WTC11 (cell line): Measurements from ENCODE around the gene GRB10. TPM values are rescaled to one million over a fixed set of nuclear protein-coding genes. Genes with fewer than 3 reads are reported as not detected.

Source experiments
- ATAC-seq: fragments of 200-7000 bp; cut with Tn5 transposase; 2 replicates; pipeline ENCODE4 v1.10.0; 2021; ENCODE audit warnings: mild to moderate bottlenecking, moderate library complexity
- Bru-seq: library from RNA; stranded (reverse); fragments of 400-500 nt; gene quantifications from one replicate; lab custom pipeline; 2021; lab: Mats Ljungman, UMichigan
- CTCF ChIA-PET: fragments of 300-600 bp; sonication (Branson Sonifier 250); formaldehyde crosslinking; loops from one replicate; lab custom pipeline; 2021; ENCODE audit warnings: antibody characterized with exemption; lab: Charles Lee
- POLR2A ChIA-PET: fragments of 350-600 bp; sonication (Branson Sonifier 250); formaldehyde crosslinking; loops from one replicate; lab custom pipeline; 2021; ENCODE audit warnings: antibody characterized with exemption; lab: Charles Lee
- DNase-seq: peaks from one replicate; pipeline ENCODE4 v3.0.0; 2021; ENCODE audit warnings: low spot score
- H3K27ac Mint-ChIP-seq: 2 replicates; pipeline ENCODE4 v1.8.0; 2021; ENCODE audit warnings: mixed read lengths
- H3K27me3 Mint-ChIP-seq: 2 replicates; pipeline ENCODE4 v1.8.0; 2021; ENCODE audit warnings: low read depth, mild to moderate bottlenecking, moderate library complexity, mixed read lengths
- H3K36me3 Mint-ChIP-seq: 2 replicates; pipeline ENCODE4 v1.8.0; 2021; ENCODE audit warnings: mixed read lengths
- H3K4me1 Mint-ChIP-seq: 2 replicates; pipeline ENCODE4 v1.8.0; 2022; ENCODE audit warnings: mixed read lengths
- H3K4me3 Mint-ChIP-seq: 2 replicates; pipeline ENCODE4 v1.8.0; 2021; ENCODE audit warnings: mild to moderate bottlenecking, moderate library complexity, mixed read lengths
- H3K9me3 Mint-ChIP-seq: 2 replicates; pipeline ENCODE4 v1.8.0; 2021; ENCODE audit warnings: mixed read lengths
- CBFB ChIP-seq: sonication (generic); formaldehyde crosslinking; IDR thresholded peaks from 2 replicates; pipeline ENCODE4 v1.8.1; 2022; ENCODE audit warnings: mild to moderate bottlenecking, low read depth, missing genetic modification reagents
- FOXP1 ChIP-seq: sonication (generic); formaldehyde crosslinking; IDR thresholded peaks from 2 replicates; pipeline ENCODE4 v1.8.0; 2022; ENCODE audit warnings: missing genetic modification reagents, mild to moderate bottlenecking, moderate library complexity, borderline replicate concordance
- KAT7 ChIP-seq: sonication (generic); formaldehyde crosslinking; IDR thresholded peaks from 2 replicates; pipeline ENCODE4 v1.8.1; 2023; ENCODE audit warnings: missing genetic modification reagents, mild to moderate bottlenecking, borderline replicate concordance
- RELA ChIP-seq: sonication (generic); formaldehyde crosslinking; IDR thresholded peaks from 2 replicates; pipeline ENCODE4 v1.8.1; 2022; ENCODE audit warnings: missing genetic modification reagents, mild to moderate bottlenecking, borderline replicate concordance
- RORB ChIP-seq: fragments of 250-450 bp; sonication (Bioruptor Pico); IDR thresholded peaks from 2 replicates; pipeline ENCODE4 v1.9.0; 2021; ENCODE audit warnings: mild to moderate bottlenecking
- SMAD3 ChIP-seq: sonication (generic); formaldehyde crosslinking; IDR thresholded peaks from 2 replicates; pipeline ENCODE4 v1.8.0; 2022; ENCODE audit warnings: missing genetic modification reagents, mild to moderate bottlenecking, borderline replicate concordance
- SP1 ChIP-seq: sonication (generic); formaldehyde crosslinking; conservative IDR thresholded peaks from 2 replicates; pipeline ENCODE4 v1.8.1; 2022; ENCODE audit warnings: missing genetic modification reagents
- TCF7 ChIP-seq: sonication (generic); formaldehyde crosslinking; IDR thresholded peaks from 2 replicates; pipeline ENCODE4 v1.8.0; 2022; ENCODE audit warnings: mild to moderate bottlenecking, low read depth, missing genetic modification reagents, moderate library complexity
- USF1 ChIP-seq: sonication (generic); formaldehyde crosslinking; IDR thresholded peaks from 2 replicates; pipeline ENCODE4 v1.8.0; 2022; ENCODE audit warnings: mild to moderate bottlenecking, missing genetic modification reagents
- USF2 ChIP-seq: sonication (generic); formaldehyde crosslinking; IDR thresholded peaks from 2 replicates; pipeline ENCODE4 v1.8.1; 2023; ENCODE audit warnings: mild to moderate bottlenecking, missing genetic modification reagents, moderate library complexity
- ZBTB21 ChIP-seq: sonication (generic); formaldehyde crosslinking; IDR thresholded peaks from 2 replicates; pipeline ENCODE4 v1.8.1; 2023; ENCODE audit warnings: mild to moderate bottlenecking, missing genetic modification reagents, borderline replicate concordance
- ZMAT4 ChIP-seq: fragments of 250-450 bp; sonication (Bioruptor Pico); IDR thresholded peaks from 2 replicates; pipeline ENCODE4 v1.9.0; 2021; ENCODE audit warnings: mild to moderate bottlenecking
- ZNF263 ChIP-seq: sonication (generic); formaldehyde crosslinking; IDR thresholded peaks from 2 replicates; pipeline ENCODE4 v1.8.1; 2022; ENCODE audit warnings: low read depth, mild to moderate bottlenecking, moderate library complexity, missing genetic modification reagents
- long read RNA-seq, 3 experiments: library from RNA in 1 of 3; library from capped mRNA in 1 of 3; library from polyadenylated mRNA in 1 of 3; unstranded in 2 of 3; stranded (forward) in 1 of 3; transcript quantifications; one replicate each; pipeline ENCODE4 v2.0.0, GENCODE V29; 2021
- total RNA-seq: library from RNA; stranded (reverse); gene quantifications from 3 replicates; pipeline ENCODE4 v1.2.3, GENCODE V29; 2021
- TF ChIP-seq, protein P1 (sequence below): sonication (generic); formaldehyde crosslinking; conservative IDR thresholded peaks from 2 replicates; pipeline ENCODE4 v1.8.1; 2023; ENCODE audit warnings: mild to moderate bottlenecking, low read depth, missing genetic modification reagents, moderate library complexity
- TF ChIP-seq, protein P2 (sequence below): fragments of 250-450 bp; sonication (Bioruptor Pico); conservative IDR thresholded peaks from 2 replicates; pipeline ENCODE4 v1.9.0; 2021; ENCODE audit warnings: mild to moderate bottlenecking
- TF ChIP-seq, protein P3 (sequence below): fragments of 250-450 bp; sonication (Bioruptor Pico); IDR thresholded peaks from 2 replicates; pipeline ENCODE4 v1.9.0; 2021; ENCODE audit warnings: mild to moderate bottlenecking, borderline replicate concordance
- TF ChIP-seq, protein P4 (sequence below): sonication (generic); formaldehyde crosslinking; IDR thresholded peaks from 2 replicates; pipeline ENCODE4 v1.8.1; 2022; ENCODE audit warnings: low read depth, mild to moderate bottlenecking, moderate library complexity, missing genetic modification reagents, borderline replicate concordance

The GRB10 gene
- total RNA-seq = 66.0 to 103 TPM (median 67.3 TPM) in 3 replicates
- Bru-seq, nascent RNA = percentile 80 among the genes with signal in this experiment
- long read RNA-seq, experiment 1, full-length matches to known transcripts = 151 of 498 reads
- long read RNA-seq, experiment 1, partial matches to known transcripts = 37 of 498 reads
- long read RNA-seq, experiment 1, other reads (novel, unspliced or antisense) = 310 of 498 reads
- long read RNA-seq, experiment 2, full-length matches to known transcripts = 11 of 88 reads
- long read RNA-seq, experiment 2, partial matches to known transcripts = 16 of 88 reads
- long read RNA-seq, experiment 2, other reads (novel, unspliced or antisense) = 61 of 88 reads
- long read RNA-seq, experiment 3, partial matches to known transcripts = 0 of 8 reads
- long read RNA-seq, experiment 3, other reads (novel, unspliced or antisense) = 8 of 8 reads

GRCh38 chr7:50782375-50783208 is at the start of gene GRB10:
Gene GRB10, minus strand, starts transcription at chr7:50782896. Its CDS starts 50,574 bp downstream, at chr7:50732322.
- H3K4me3 Mint-ChIP-seq = peak within 1 kb of the TSS; percentile 73
- peaks cover 16% of the 10 kb centered on the region for H3K9me3 Mint-ChIP-seq
- peak; percentile 65 for DNase-seq
- peaks cover 43% of the 10 kb centered on the region for H3K4me1 Mint-ChIP-seq
- peak; percentile 70 for ATAC-seq
- H3K27me3 Mint-ChIP-seq = peaks cover 7% of the 10 kb centered on the region
- ChIA-PET POLR2A (no interaction called here), CTCF (interaction anchor here (0.7 to 1.0 kb wide), 3 partner anchors 19 to 218 kb away, joined by 3 to 4 read pairs (median 3); no protein-coding TSS in a partner anchor)
- peaks cover 21% of the 10 kb centered on the region for H3K36me3 Mint-ChIP-seq
- peak within 1 kb of the TSS; percentile 73; the same call in 1 of the 2 replicates for H3K27ac Mint-ChIP-seq
- TF ChIP-seq, protein P1, sequence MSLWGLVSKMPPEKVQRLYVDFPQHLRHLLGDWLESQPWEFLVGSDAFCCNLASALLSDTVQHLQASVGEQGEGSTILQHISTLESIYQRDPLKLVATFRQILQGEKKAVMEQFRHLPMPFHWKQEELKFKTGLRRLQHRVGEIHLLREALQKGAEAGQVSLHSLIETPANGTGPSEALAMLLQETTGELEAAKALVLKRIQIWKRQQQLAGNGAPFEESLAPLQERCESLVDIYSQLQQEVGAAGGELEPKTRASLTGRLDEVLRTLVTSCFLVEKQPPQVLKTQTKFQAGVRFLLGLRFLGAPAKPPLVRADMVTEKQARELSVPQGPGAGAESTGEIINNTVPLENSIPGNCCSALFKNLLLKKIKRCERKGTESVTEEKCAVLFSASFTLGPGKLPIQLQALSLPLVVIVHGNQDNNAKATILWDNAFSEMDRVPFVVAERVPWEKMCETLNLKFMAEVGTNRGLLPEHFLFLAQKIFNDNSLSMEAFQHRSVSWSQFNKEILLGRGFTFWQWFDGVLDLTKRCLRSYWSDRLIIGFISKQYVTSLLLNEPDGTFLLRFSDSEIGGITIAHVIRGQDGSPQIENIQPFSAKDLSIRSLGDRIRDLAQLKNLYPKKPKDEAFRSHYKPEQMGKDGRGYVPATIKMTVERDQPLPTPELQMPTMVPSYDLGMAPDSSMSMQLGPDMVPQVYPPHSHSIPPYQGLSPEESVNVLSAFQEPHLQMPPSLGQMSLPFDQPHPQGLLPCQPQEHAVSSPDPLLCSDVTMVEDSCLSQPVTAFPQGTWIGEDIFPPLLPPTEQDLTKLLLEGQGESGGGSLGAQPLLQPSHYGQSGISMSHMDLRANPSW = no peak
- peak; percentile 80 for TF ChIP-seq USF2 (CRISPR knock-in tag)
- TF ChIP-seq USF1 = peak; percentile 79
- 0 out of 2 replicates have a peak, but pooled peaks have one; percentile 16 for TF ChIP-seq CBFB (CRISPR knock-in tag)
- TF ChIP-seq, protein P2, sequence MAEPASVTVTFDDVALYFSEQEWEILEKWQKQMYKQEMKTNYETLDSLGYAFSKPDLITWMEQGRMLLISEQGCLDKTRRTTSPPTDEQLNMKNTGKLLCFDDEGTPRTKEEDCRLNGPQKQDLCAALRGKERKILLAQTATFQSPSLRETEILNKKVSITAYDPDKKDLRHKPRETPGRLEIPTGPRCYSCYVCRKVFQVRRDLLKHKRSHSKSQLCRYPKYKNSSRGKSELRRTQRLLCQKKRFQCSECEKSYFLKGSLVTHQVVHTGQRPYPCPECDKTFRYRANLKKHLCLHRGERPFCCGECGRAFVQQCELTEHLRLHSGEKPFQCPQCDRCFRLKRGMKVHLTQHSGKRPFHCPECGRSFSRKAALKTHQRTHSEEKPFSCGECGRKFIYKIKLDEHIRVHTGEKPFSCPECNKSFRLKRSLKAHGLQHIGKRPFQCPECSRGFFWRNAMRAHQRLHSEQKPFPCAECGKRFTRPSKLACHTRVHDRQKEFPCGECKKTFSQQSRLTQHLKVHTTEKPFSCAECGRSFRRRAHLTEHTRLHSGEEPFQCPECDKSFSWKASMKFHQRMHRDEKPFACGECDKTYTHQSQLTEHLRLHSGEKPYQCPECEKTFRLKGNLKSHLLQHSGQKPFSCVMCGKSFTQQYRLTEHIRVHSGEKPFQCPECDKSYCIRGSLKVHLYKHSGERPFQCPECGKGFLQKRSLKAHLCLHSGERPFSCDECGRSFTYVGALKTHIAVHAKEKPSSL (CRISPR knock-in tag) = no peak
- TF ChIP-seq SP1 (CRISPR knock-in tag) = peak; percentile 45
- TF ChIP-seq FOXP1 = peak; percentile 71; the same call in 1 of the 2 replicates
- TF ChIP-seq, protein P3, sequence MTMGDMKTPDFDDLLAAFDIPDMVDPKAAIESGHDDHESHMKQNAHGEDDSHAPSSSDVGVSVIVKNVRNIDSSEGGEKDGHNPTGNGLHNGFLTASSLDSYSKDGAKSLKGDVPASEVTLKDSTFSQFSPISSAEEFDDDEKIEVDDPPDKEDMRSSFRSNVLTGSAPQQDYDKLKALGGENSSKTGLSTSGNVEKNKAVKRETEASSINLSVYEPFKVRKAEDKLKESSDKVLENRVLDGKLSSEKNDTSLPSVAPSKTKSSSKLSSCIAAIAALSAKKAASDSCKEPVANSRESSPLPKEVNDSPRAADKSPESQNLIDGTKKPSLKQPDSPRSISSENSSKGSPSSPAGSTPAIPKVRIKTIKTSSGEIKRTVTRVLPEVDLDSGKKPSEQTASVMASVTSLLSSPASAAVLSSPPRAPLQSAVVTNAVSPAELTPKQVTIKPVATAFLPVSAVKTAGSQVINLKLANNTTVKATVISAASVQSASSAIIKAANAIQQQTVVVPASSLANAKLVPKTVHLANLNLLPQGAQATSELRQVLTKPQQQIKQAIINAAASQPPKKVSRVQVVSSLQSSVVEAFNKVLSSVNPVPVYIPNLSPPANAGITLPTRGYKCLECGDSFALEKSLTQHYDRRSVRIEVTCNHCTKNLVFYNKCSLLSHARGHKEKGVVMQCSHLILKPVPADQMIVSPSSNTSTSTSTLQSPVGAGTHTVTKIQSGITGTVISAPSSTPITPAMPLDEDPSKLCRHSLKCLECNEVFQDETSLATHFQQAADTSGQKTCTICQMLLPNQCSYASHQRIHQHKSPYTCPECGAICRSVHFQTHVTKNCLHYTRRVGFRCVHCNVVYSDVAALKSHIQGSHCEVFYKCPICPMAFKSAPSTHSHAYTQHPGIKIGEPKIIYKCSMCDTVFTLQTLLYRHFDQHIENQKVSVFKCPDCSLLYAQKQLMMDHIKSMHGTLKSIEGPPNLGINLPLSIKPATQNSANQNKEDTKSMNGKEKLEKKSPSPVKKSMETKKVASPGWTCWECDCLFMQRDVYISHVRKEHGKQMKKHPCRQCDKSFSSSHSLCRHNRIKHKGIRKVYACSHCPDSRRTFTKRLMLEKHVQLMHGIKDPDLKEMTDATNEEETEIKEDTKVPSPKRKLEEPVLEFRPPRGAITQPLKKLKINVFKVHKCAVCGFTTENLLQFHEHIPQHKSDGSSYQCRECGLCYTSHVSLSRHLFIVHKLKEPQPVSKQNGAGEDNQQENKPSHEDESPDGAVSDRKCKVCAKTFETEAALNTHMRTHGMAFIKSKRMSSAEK = no peak
- no peak for TF ChIP-seq ZMAT4 (CRISPR knock-in tag)
- TF ChIP-seq, protein P4, sequence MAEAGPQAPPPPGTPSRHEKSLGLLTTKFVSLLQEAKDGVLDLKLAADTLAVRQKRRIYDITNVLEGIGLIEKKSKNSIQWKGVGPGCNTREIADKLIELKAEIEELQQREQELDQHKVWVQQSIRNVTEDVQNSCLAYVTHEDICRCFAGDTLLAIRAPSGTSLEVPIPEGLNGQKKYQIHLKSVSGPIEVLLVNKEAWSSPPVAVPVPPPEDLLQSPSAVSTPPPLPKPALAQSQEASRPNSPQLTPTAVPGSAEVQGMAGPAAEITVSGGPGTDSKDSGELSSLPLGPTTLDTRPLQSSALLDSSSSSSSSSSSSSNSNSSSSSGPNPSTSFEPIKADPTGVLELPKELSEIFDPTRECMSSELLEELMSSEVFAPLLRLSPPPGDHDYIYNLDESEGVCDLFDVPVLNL (CRISPR knock-in tag) = no peak
- TF ChIP-seq RORB (CRISPR knock-in tag) = no peak
- TF ChIP-seq ZBTB21 (CRISPR knock-in tag) = no peak
- TF ChIP-seq RELA (CRISPR knock-in tag) = no peak
- TF ChIP-seq ZNF263 (CRISPR knock-in tag) = peak; percentile 92
- no peak for TF ChIP-seq TCF7
- TF ChIP-seq KAT7 (CRISPR knock-in tag) = no peak
- TF ChIP-seq SMAD3 (CRISPR knock-in tag) = no peak
